ENCODE data around the gene VDAC2.
"Not testable (repeated sequence)": the region's sequence is repeated elsewhere in the genome, so short reads cannot be mapped to it uniquely, and the experiment has no call there.

The VDAC2 gene

DNA sequence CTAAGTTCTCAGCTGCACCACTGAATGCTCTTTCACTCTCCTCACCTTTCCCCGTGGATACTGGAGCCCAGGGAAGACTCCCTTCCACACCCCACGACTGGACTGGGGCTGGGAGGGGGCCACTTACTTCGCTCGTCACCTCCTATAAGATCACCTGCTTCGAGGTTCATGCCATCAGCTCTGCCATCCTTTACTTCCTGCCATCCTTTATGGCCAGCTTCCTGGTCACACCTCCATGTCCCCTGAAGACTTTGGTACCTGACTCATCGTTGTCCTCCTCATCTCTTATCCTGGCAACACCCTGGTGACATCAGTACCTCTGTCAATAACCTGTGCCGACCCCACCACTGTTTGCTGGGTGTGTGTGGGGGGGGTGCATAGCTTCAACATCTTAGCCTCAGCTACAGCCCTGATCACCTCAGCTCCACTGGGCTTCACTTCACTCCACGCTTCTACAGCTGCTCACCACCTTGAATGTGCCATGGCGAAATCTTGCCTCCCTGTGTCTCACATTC lies 8.7 kb upstream of the VDAC2 start:
- no peak for DNase-seq

DNA sequence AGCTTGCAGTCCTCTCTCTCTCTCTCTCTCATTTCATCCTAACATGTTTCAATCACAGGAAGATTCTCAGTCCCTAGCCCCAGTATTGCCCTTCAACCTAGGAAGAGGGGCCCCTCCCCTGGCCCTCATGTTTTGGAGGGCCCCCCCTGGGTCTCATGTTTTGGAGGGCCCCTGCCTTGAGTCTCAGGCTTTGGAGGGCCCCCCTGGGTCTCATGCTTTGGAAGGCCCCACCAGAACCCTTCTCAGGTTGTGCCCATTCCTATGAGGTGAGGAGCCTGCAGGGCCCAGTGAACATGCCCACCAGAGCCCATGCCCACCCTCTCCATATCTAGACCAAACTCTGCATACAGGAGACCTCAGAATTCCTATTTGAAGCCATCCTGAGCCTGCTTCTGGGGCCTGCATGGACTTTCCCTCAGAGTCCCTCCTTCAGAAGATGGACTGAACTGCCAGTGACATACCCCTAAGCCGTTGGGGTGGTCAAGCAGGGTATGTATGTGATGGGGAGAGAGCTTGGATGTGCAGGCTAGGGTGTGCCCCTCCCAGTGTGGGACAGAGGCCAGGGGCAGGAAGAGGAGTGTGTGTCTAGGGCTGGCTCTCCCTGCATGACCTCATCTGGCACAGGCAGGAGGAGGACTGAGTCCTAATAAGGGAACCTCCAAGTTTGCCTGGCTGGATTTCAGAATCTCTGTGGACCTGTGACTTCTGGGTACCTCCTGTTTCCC lies 8.1 kb upstream of the VDAC2 start:
- no peak for DNase-seq

DNA sequence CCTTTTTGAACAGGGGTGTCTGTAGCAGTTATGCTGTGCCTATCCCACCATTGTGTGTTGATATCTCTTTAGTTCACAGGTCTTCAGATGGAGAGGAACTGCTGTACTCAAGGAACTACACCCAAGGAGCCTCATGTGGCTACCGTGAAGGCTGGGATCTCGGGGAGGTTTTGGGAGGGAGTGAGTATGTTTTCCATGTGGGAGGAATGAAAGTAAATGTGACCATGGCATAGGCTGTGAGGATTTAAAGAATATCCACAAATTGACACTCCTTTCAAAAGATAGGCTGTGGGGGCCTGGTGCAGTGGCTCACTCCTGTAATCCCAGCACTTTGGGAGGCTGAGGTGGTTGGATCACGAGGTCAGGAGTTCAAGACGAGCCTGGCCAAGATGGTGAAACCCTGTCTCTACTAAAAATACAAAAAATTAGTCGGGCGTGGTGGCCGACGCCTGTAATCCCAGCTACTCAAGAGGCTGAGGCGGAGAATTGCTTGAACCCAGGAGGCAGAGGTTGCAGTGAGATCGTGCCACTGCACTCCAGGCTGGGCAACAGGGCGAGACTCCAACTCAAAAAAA lies 7.5 kb upstream of the VDAC2 start:
- DNase-seq: not testable (repeated sequence)

DNA sequence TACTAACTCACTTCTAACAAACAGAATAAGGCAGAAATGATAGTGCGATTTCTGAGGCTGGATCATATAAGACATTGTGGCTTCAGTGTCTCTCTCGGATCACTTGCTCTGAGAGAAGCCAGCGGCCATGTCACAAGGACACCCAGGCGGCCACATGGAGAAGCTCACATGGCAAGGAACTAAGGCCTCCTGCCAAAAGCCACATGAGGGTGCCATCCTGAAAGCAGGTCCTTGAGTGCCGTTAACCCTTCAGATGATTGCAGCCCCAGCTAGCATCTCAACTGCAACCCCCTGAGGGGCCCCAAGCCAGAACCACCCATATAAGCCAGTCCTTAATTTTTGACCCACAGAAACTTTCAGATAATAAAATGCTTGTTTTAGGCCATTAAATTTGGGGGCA lies 6.9 kb upstream of the VDAC2 start:
- DNase-seq: no peak

DNA sequence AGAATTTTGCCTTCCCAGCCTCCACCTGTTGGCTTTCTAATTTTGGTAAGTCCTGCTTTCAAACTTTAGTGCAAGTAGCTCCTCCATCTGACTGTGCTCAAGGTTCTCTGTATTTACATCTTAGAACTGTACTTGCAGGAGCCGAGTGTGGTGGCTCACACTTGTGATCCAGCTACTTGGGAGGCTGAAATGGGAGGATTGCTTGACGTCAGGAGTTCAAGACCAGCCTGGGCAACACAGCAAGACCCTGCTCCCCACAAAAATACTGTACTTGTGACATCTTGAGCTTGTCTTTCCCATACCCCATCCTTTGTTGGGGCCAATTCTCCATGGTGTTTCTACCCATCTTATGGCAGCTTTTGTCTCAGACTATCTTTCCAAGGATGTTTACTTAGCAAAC lies 4.7 kb upstream of the VDAC2 start:
- DNase-seq: no peak

DNA sequence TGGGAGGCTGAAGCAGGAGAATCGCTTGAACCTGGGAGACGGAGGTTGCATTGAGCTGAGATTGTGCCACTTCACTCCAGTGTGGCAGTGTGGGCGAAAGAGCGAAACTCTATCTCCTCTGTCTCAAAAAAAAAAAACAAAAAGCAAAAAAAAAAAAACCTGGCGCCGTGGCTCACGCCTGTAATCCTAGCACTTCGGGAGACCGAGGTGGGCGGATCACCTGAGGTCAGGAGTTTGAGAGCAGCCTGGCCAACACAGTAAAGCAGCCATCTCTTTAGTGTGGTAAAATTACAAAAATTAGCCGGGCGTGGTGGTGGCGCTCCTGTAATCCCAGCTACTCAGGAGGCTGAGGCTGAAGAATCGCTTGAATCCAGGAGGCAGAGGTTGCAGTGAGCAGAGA lies 4.0 kb upstream of the VDAC2 start:
- not testable (repeated sequence) for DNase-seq

DNA sequence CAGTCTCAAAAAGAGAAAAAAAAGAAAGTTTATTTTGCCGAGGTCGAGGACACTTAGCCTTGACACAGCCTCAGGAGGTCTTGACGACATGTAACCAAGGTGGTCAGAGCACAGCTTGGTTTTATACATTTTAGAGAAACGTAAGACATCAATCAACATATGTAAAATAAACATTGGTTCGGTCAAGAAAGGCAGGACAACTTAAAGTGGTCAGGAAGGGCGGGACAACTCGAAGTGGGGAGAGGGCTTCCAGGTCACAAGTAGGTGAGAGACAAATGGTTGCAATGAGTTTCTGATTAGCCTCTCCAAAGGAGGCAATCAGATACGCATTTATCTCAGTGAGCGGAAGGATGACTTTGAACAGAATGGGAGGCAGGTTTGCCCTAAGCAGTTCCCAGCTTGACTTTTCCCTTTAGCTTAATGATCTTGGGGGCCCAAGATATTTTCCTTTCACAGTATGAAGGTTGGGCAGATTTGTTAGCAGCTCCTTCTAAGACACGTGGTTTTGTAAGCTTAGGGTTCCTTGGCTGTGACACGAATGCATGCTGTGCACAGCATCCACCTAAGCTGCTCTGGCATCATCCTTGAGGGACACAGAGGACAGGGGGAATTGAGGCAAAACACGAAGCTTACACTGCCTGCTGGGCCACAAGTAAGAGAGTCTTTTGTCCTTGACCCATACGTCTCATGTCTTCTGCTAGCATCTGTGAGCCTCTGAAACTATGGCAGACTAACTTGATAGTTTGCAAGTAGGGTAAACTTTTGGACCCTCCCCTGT lies 3.3 kb upstream of the VDAC2 start:
- no peak for DNase-seq

DNA sequence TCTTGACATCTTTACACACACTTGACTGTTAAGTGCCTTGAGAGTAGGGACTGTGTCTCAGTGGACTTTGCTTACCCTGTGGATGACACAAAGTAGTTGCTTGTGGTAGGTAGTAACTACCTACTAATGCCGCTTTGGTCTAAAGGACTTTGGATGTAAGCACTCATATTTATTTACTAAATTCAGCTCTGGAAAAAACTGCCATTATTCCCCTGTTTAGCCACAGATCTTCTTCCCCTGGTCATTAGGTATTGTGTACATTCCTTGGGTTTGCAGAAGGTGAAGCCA lies 2.8 kb upstream of the VDAC2 start:
- no peak for DNase-seq

DNA sequence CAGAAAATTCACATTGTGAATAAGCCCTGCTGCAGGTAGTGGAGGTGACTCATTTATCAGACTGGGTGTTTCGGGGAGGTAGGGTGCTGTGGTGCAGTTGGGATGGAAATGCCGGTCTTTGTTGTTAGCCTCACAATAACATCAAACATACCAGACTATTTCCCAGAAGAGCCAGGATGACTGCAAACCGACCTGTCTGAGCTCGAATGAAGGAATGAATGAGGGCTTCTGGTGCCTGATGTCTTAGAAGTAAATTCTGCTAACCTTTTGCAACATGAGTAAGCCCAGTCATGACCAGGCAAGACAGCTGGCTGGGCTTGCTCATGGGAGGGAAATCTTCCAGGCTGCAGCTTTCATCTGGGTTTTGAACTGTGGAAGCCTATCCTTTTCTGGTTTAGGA lies 2.4 kb upstream of the VDAC2 start:
- DNase-seq: no peak

DNA sequence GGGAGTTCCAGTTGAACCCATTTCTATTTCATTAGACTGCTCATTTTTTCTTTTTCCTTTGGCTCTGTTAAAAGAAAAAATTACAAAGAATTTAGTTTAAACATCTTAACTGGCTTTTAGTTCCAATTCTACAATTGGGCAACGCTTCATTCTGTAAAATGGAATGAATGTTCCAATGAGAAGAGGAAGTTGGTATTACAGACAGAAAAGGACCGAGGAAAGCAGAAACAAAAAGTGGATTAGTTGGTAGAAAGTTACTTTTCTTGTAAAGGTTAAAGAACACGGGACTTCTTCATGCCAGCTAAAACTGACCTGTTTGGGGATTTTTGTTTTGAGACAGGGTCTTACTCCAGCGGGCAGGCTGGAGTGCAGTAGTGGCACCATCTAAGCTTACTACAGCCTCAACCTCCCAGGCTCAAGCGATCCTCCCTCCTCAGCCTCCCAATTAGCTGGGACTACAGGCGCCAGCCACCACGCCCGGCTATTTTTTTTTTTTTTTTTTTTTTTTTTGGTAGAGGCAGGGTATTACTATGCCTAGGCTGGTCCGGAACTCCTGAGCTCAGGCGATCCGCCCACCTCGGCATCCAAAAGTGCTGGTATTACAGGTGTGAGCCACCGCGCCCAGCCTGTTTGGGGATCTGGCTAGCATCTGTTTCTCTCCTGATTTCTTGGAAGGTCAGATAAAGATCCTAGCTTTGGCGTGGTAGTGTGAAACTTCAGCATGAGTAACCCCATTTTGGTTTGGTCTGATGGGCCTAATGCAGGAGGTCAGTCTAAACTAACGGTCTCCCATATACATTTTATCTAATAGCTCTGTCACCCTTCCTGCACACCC lies 1.3 kb upstream of the VDAC2 start:
- DNase-seq: no peak

DNA sequence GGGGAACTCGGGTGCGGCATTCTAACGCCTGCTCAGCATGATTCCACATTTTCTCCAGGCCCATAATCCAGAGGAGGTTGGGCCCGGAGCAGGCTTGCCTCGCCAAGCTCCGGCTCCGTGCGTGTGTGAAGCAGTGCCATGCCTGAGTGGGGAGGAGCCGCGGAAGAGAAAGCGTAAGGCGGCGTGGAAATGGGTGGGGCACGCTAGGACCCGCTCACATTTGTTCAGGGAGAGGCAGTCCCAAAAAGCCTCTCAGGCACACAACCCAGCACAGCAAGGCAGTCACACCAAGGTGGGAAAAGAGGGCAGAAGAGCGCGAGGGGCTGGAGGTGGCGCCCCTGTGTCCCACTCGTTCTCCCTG lies 695 bp upstream of the VDAC2 start:
- DNase-seq: peak; percentile 67

DNA sequence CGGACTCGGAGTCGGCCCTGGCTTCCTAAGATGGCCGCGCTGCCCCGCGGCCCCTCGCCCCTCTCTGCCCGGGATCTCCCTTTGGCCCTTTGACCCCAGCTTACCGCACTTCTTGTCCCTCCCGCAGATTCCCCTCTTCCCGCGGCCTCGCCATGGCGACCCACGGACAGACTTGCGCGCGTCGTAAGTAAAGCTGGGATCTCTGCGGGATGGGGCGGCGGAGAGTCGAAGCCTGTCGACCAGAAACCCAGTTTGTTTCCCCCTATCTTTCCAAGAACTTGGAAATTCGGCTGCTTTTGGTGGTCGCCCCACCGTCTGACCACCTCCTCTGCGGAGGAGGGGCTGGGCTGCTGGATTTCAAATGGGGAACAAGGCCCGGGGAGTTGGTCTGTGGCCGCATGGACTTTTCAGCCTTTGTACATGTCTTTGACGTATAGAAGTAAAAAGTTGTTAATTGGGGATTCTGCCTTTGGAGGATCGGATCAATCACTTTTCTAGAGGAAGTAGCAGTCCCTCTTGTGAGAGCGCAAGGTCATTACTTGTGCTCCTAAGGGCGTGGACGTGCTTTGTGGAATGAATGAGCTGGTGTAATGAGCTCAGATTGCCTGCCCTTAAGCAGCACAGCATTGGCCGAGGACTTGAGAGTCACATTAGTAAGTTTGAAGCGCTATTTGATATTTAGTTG lies 553 bp downstream of the VDAC2 start:
- DNase-seq: peak; percentile 8

DNA sequence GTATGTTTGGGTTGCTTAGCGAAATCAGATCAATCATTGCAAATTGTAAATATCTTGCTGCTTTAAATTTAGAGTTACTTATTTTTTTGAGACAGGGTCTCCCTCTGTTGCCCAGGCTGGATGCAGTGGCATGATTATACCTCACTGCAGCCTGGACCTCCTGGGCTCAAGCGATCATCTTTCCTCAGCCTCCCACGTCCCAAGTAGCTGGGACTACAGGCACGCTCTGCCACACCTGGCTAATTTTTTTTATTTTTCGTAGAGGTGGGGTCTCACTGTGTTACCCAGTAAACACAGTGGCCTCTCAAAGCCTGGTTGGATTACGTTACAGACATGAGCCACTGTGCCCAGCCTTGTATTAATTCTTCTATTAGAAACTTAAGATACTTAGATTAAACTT lies 1.7 kb downstream of the VDAC2 start:
- DNase-seq: no peak

DNA sequence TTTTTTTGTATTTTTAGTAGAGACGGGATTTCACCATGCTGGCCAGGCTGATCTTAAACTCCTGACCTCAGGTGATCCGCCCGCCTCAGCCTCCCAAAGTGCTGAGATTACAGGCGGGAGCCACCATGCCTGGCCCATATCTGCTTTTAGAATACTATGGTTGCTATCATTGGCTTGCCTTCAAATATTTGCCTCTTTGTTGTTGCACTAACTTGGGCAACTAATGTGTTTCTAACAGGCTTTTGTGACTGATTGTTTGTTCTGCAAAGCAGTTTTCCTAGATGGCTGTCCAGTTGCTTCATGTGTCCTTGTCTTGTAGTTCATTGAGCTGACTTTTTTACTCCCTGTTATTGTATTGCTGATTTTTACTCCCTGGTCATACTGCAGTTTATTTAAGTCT lies 9.7 kb downstream of the VDAC2 start:
- DNase-seq: no peak

DNA sequence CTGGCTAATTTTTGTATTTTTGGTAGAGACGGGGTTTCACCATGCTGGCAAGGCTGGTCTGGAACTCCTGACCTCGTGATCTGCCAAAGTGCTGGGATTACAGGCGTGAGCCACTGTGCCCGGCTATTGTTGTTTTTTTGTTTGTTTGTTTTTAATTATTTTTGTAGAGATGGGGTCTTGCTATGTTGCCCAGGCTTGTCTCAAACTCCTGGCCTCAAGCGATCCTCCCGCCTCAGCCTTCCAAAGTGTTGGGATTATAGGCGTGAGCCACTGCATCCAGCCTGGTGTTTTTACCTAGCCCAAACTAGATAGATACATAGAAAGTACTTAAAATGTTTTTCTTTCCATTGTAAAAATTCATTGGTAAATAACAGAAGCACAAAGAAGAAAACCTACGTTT lies 10.9 kb downstream of the VDAC2 start:
- not testable (repeated sequence) for DNase-seq

DNA sequence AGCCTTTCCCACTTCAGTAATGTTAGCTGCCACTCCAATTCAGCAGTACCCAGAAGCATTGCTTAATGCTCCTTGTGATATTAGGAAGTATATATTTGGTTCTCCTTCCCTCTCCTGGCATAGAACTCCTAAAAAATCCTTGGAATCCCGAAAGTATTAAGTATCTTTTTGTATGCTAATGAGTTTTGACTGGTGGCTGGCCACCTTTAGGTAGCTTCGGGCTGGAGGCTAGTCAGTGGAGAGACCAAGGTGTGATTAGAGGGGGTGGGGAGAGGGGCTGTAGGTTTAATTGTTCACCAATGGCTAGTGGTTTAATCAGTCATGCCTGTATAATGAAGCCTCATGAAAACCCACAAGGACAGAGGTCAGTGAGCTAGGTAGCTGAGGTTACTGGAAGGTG lies 12.9 kb downstream of the VDAC2 start:
- DNase-seq: no peak

DNA sequence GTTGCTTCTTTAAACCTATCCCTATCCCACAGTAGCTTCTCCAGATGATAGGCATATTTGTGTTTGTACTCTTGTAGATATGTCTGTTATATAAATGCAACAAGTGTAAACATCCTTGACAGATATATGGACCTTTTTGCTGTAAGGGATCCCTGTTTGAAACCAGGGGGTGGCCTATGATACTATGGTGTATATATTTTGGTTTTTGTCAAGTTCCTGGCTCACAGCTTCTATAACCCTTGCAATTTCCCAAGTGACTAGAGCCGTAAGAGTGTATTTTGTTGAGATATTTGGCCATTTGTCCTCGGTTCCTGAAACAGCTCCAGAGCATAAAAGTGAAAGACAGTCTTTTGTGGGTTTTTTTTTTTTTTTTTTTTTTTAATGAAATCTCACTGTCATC lies 15.5 kb downstream of the VDAC2 start:
- DNase-seq: no peak

DNA sequence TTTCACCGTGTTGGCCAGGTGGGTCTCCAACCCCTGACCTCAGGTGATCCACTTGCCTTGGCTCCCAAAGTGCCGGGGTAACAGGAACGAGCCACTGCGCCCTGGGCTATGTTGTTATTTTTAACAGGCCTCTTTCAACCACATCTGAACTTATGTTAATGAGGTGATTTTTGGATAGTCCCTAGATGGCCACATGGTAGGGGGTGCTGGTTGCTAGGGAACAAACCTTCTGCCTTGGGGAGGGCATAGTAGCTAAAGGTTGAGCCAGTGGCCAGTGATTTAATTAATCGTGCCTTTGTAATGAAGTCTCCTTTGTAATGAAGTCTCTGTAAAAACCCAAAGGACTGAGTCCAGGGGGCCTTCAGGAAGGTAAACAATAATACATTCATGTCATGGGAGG lies 16.1 kb downstream of the VDAC2 start:
- no peak for DNase-seq

DNA sequence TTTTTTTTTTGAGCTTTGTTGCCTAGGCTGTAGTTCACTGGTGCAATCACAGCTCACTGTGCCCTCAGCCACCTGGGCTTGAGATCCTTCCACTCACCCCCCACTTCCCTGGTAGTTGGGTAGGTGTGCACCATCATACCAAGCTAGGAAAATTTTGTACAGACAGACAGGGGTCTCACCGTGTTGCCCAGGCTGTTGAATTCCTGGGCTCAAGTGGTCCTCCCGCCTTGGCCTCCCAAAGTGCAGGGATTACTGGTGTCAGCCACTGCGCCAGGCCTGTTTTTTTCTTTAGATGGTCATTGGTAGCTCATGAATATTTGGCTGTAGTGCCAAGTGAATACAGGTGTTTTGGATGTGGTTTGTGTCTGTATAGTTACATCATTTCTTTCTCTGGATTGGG lies 17.7 kb downstream of the VDAC2 start:
- no peak for DNase-seq

DNA sequence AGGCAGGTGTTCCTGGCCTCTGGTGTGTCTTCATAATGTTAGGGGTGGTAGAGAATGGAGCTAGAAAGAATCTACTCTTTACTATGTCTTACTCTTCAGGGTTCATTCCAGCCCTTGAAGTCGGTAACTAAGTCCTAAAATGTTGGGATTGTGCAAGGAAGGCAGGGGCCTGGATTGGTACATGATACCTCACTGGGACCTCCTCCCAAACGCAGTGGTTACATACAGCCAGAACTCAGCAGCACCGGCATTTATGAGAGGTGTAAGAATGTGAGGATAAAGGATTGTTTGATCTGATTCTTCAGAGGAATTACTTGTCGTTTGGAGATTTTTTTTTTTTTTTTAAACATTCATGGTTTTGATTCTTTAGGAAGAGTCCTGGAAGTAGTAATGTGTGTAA lies 18.2 kb downstream of the VDAC2 start:
- DNase-seq: no peak

DNA sequence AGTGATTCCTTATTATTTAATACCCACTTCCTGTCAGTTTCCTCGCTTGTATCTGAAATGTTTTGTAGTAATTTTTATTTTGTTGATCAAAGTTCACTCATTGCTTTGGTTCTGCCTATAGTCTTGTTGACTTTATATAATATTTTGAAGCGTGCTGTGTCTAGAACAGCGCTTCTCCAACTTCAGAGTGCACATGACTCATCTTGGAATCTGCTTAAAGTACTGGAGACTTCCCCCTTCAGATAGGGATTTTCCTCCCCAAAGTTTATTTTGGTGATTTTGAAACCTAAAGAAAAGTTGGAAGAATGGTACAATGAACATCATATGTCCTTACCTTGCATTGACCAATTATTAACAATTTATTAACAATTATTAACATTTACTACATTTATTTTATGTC lies 19.4 kb downstream of the VDAC2 start:
- DNase-seq: no peak

DNA sequence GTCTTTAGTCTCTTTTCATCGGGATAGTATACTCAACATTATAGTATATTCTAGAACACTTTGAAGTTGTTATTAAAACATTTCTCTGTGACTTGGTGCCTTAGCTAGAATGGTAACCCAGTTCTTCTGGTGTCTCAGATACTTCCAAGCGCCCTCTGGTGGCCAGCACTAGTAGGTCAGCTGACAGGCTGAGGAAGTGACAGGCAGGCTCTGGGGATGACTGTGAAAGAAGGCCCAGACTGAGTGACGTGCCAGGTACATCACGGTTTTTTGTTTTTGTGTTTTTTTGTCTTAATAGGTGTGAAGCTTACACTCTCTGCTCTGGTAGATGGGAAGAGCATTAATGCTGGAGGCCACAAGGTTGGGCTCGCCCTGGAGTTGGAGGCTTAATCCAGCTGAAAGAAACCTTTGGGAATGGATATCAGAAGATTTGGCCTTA lies 20.0 kb downstream of the VDAC2 start:
- peak; percentile 95 for DNase-seq
